ENCODE data around the gene EVC2.

- TF ChIP-seq CTCF (conservative IDR thresholded peaks at IDR 0.05; ENCODE audit: low read depth, low read length) (no peak), EZH2 (IDR thresholded peaks at IDR 0.05; ENCODE audit: borderline replicate concordance, low read depth, low read length, poor library complexity, severe bottlenecking) (no peak)
Observed at GRCh38 chr4:5713861-5714260, 5.5 kb upstream of the EVC2 start.
